Uterus (tissue), 2 donors: ENCODE measurements around the gene ANKDD1A.

Experiments
- POLR2A ChIP-seq, 2 donors: fragments of 450-650 bp; IDR thresholded peaks; one replicate each; pipeline ENCODE4 v1.6.1; 2016; ENCODE audit warnings: antibody characterized with exemption in 2 of 2, mild to moderate bottlenecking in 1 of 2, moderate library complexity in 1 of 2
- TF ChIP-seq, protein P1 (sequence below), 4 experiments: fragments of 200-600 bp in 2 of 4; fragments of 450-650 bp in 2 of 4; sonication (generic) in 2 of 4; IDR thresholded peaks; one replicate each; pipeline ENCODE4 v1.5.1; 2016 to 2019; ENCODE audit warnings: antibody characterized with exemption in 4 of 4, mild to moderate bottlenecking in 2 of 4, moderate library complexity in 1 of 4

DNA sequence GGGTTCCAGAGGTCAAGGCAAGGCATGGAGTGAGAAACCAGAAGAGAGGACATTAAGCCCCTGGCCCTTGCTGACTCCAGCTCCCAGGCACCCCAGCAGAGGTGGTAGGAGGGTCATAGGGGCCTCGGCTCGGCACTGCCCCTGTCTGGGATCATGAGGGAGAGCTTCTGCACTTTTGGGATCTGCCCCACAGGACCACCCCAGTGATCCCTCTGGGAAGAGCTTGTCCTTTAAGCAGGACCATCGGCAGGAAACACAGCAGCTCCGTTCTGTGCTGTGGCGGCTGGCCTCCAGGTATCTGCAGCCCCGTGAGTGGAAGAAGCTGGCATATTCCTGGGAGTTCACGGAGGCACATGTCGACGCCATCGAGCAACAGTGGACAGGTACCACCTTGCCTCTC, 35.5 kb downstream of the ANKDD1A start:
- TF ChIP-seq, protein P1, sequence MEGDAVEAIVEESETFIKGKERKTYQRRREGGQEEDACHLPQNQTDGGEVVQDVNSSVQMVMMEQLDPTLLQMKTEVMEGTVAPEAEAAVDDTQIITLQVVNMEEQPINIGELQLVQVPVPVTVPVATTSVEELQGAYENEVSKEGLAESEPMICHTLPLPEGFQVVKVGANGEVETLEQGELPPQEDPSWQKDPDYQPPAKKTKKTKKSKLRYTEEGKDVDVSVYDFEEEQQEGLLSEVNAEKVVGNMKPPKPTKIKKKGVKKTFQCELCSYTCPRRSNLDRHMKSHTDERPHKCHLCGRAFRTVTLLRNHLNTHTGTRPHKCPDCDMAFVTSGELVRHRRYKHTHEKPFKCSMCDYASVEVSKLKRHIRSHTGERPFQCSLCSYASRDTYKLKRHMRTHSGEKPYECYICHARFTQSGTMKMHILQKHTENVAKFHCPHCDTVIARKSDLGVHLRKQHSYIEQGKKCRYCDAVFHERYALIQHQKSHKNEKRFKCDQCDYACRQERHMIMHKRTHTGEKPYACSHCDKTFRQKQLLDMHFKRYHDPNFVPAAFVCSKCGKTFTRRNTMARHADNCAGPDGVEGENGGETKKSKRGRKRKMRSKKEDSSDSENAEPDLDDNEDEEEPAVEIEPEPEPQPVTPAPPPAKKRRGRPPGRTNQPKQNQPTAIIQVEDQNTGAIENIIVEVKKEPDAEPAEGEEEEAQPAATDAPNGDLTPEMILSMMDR (IDR thresholded peaks at IDR 0.05): no peak
- no peak for TF ChIP-seq POLR2A (IDR thresholded peaks at IDR 0.05)
